GM12891 (cell line): ENCODE data around the gene SAMD5.

Source experiments
- POLR2A ChIP-seq: IDR thresholded peaks from 2 replicates; pipeline ENCODE4 v1.6.1; 2011; ENCODE audit warnings: low read depth, low read length, control low read depth
- POLR2AphosphoS5 ChIP-seq: IDR thresholded peaks from 2 replicates; pipeline ENCODE4 v1.6.1; 2011; ENCODE audit warnings: low read depth, low read length, control low read depth
- POU2F2 ChIP-seq: IDR thresholded peaks from 2 replicates; pipeline ENCODE4 v1.6.1; 2011; ENCODE audit warnings: low read depth, mild to moderate bottlenecking, control low read depth, low read length, moderate library complexity
- SPI1 ChIP-seq: IDR thresholded peaks from 2 replicates; pipeline ENCODE4 v1.6.1; 2011; ENCODE audit warnings: low read depth, low read length, control low read depth
- TAF1 ChIP-seq: IDR thresholded peaks from 2 replicates; pipeline ENCODE4 v1.6.1; 2011; ENCODE audit warnings: low read depth, low read length, control low read depth

DNA sequence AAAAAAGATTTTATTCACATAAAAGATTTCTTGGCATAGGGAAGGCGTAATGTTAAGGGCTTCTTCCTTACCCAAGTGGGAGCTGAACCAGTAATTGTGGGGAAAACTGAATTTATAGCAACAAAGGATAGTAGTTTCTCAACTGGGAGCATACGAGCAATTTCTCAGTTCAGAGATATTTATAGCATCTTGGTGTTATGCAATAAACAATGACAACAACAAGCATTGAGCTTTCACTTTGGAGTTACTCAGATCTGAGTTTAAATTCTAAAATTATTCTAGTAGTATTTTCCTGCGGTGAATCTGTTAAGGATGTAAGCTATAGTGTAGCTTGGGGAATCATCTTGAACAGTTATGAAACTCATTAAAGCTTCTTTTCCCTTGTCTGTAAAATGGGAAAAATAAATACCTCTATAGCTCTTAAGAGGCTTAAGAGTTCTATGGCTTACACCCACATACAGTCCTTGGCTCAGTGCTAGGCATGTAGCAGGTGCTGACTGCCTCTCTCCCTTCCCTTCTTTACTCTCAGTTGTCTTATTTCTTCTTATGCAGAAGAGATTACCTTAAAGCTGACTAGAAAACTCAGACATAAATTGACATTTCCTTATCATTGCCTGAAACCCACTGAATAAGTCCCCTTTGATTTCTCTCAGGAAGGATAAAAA, 58.8 kb downstream of the SAMD5 start:
- TF ChIP-seq POLR2A, result no peak
- TF ChIP-seq TAF1, result no peak
- no peak for TF ChIP-seq SPI1
- TF ChIP-seq POU2F2, result no peak
- no peak for TF ChIP-seq POLR2AphosphoS5
